Fibroblast of peridontal ligament (primary cell): Measurements from ENCODE around the gene FPR3.
A peak's percentile ranks its signal among the peaks of the same experiment; 100 is the strongest.
"Not testable (repeated sequence)": the region's sequence is repeated elsewhere in the genome, so short reads cannot be mapped to it uniquely, and the experiment has no call there.

ENCODE experiments used
- DNase-seq: peaks from one replicate; pipeline ENCODE4 v3.0.0-alpha.2; 2010; ENCODE audit errors: extremely low read depth

The FPR3 gene

DNA sequence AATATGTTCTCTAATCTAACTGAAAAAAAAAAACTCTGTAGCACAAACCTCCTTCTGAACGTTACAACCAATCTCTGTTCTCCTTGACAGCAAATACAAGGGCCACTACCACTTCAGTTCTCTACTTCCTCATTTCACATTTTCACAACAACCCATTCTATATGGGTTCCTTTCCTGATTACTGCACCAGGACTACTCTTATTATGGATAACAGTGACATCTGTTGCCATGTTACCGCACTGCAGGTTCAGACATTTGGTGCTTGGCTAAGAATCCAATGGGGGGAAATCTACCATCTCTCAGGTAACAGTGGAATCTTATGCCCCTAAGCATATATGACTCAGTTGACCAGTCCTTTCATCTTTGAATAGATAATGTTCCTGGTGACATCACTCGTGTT, 11.6 kb upstream of the FPR3 start:
- peak; percentile 7 for DNase-seq

DNA sequence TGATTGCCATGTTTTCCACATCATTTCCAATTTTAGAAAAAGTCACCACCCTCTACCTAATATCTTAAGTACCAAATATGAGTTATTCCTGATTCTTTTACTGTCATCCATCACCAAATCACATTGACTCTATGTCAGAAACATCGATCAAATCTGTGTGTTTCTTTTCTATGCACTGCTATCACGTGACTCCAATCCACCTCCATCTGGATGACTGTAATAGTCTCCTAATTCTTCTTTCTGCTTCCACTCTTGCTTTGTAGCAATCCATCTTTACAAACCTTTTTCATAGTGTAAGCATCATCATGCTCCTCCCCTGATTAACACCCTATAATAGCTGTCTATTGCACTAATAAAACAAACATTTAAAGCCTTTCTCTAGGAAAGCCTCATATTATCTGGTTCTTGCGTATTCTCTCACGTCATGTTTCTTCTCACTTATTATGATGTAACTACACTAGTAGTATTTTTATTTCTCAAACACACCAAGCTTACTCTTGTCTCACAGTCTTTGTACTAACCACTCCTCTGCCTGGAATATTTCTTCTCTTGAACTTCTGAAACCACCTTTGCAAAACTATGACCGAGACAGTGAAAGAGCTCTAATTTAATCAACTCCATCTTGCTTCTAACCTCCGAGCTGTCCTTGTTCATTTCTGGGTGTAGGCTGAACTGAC, 10.7 kb upstream of the FPR3 start:
- DNase-seq: no peak

GRCh38 chr19:51784922-51785690, 9.9 kb upstream of the FPR3 start:
- DNase-seq: peak; percentile 44

- DNase-seq: no peak
Observed at GRCh38 chr19:51786646-51787494, 8.1 kb upstream of the FPR3 start.

DNA sequence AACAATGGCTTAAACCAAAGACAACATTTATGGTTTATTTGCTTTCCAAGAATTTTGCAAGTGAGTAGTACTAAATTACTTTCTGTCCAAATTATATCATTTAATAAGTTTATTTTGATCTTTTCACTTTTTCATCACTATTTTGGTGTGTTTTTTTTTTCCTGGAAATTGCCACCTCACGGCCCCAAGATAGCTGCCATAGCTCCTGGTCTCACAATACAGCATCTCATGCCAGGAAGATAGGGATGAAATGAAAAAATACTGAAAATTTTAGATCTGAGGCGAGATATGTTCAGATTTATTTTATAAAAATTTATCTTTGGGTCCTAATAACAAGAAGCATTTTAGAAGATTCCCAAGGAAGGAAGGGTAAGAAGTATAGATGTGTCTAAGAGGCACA, 6.9 kb upstream of the FPR3 start:
- no peak for DNase-seq

DNA sequence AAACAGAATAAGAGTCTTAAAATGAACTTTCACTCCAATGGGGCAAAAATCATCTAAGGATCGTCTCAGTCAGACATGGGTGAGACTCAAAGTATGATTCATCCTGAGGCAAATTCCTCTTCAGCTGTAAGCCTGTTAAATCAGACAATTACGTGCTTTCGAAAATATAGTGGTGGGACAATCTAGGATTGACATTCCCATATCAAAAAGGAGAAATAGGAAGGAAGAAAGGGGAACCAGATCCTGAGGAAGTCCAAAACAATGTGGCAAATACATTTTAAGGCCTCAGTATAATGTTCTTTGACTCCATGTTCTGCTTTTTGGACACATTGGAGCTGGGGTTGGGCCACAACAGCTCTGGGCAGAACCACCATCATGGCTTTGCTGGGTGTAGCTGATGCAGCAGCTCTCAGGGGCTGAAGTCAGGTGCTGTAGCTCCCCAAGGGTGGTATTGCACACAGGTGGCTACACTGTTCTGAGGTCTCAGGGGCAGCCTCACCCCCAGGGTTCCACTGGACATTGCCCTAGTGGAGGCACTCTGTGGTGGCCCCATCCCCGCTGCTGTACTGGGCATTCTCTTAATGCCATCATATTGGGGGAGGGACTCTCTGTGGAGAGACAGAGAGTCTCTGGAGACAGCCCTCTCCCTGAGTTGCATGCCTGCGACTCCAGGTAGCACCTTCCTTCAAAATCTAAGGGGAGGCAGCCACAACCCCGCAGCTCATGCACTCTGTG, 5.7 kb upstream of the FPR3 start:
- no peak for DNase-seq

DNA sequence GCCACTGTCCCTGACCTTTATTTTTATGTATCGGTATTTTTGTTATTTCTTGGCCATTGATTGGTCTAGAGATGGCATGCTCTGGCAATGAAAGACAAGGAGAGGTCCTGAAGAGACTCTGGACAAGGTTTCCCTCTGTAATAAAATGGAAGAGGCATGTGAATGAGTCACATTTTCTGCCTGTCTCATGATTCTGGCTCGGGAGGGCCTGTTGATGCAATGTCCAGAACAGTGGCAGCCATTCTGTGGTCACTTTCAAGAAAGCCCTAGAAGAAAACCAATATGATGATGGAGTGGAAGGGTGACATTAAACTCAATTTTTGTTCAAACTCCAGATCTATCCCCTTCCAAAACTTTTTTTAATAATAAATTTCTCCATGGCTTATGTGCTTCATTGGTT, 2.0 kb upstream of the FPR3 start:
- no peak for DNase-seq

DNA sequence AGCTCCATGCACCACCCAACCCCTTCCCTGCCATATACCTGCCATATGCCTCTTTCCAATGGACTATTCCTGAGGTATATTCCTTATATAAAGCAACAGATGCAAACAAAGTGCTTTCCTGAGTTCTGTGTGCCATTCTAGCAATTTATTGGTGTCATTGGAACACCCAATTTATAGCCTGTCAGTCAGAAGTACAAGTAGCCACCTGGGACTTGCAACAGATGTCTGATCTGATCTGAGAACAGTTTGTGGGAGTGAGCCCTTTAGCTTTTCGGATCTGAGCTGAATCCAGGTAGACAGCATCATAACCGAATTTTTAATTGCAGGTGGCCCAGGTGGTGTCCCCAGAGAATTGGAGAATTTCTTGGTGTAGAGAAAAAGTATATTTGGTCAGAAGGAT, 963 bp upstream of the FPR3 start:
- DNase-seq: no peak

GRCh38 chr19:51796195-51796679, 1.3 kb downstream of the FPR3 start:
- DNase-seq: no peak

DNA sequence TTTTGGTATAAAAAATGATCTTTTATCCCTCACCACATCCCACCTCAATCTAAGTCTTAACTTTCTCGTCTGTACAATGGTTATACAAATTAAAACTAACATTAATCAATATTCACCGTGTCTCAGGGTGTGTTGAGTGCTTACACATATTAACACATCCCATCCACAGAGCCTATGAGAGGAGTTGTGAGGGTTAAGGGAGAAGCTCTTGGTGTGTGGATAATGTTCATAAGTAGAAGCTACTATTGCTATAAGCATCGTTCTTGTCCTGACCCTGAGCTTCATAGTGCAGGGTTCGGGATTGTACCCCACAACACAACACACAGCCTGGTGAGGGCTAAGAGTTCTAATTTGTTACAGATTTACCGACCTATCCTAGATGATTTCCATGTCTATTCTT, 2.5 kb downstream of the FPR3 start:
- DNase-seq: no peak

DNA sequence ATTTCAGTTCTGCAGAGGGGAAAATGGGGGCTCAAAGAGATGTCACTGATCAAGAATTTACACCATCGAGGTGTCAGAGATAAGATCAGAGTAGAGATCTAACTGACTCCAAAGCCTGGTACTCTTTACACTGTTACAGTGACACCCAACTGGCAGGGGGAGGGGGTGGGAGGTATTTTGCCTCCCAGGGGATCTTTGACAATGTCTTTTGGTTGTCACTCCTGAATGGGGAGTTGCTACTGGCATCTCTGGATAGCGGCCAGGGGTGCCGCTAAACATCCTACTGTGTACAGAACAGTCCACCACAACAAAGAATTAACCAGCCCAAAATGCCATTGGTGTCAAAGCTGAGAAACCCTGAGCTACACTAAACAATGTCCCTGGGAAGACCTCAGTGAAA, 3.1 kb downstream of the FPR3 start:
- no peak for DNase-seq

GRCh38 chr19:51799034-51799773, 4.2 kb downstream of the FPR3 start:
- peak; percentile 89 for DNase-seq

- DNase-seq: no peak
Observed at GRCh38 chr19:51799774-51800472, 5.0 kb downstream of the FPR3 start.

- DNase-seq: no peak
Observed at GRCh38 chr19:51800473-51801244, 5.7 kb downstream of the FPR3 start.

DNA sequence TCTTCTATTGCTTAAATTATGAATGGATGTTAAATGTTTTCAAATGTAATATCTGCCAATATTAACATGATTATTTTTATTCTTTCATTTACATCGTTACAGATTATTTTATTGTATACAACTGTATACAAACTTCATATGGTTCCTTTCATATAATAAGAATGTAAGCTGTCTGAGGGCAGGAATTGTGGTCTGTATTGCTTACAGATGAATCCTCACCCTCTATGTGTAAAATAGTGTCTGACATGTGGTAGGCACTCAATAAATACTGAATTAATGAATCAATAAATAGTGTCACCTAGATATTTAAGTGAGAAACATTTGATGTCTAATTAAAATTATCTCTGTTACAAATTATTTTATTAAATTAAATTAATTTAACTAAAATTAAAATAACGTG, 7.8 kb downstream of the FPR3 start:
- no peak for DNase-seq

GRCh38 chr19:51803519-51803918, 8.6 kb downstream of the FPR3 start:
- no peak for DNase-seq

DNA sequence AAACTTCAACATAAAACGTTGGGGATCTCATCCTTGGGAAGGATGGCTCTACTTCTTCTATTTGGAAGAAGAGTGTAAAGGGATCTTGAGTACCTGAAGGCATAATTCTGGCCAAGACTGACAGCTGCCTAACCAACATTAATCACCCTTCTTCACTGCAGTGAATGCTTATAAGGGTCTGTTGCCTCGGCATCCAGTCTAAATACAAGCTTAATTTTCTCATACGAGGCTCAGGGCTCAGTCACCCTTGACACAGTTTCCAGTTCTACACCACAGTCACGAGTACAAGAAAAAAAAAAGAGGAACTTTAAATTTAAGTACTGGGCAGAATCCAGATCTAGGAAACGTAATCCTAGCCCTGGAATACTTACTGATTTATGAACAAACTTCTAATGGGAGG, 9.0 kb downstream of the FPR3 start:
- DNase-seq: no peak

DNA sequence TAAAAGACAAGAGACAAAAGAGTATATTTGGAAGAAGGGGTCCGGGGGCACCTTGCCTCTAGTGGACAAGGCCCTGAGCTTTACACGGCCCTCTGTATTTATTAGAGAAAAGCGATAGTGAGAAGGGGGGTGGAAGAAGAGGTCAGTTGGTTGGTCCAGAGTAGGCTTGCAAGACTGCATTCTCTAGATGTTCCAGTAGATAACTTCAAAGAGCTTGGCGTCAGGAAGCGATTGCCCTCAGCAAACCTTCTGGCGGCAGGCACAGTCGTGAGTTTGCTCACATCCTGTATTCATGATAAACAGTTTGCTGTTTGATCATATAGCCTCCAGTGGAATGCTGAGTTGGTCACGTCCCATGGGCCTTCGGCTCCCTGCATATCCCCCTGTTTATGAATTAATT, 9.8 kb downstream of the FPR3 start:
- not testable (repeated sequence) for DNase-seq

DNA sequence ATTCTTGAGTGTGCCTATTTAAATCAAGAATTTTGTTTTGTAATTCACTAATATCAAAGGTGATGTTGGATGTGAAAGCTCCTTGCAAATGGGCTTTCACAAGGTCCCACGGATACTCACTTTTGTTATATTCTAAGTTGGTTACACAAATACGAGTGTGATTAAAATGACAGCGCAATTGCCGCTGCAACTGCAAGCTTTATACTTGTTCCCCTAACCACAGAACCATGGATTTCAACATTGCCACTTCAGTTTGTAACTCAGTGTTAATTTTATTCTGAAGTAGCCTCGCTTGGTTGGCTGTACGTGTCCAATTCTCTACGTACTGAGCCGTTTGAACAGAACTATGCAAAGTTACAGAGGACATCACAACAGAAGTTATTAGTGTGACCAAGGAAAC, 10.4 kb downstream of the FPR3 start:
- DNase-seq: not testable (repeated sequence)

GRCh38 chr19:51806571-51806970, 11.6 kb downstream of the FPR3 start:
- DNase-seq: not testable (repeated sequence)
